ENCODE data around the gene SLC25A23. TPM values are rescaled to one million over a fixed set of nuclear protein-coding genes. Genes with fewer than 3 reads are reported as not detected.

SLC25A23 gene
- total RNA-seq, 1 experiment from 2014 or later: 89.5 TPM

GRCh38 chr19:6495947-6496346 is 36.4 kb upstream of the SLC25A23 start:
- peaks cover 0 to 5% of the 10 kb centered on the region in 2 experiments; a peak in 1 of 4 replicates for H3K36me3 ChIP-seq (ENCODE audit: control insufficient read depth in 1 of 2, insufficient read depth in 2 of 2, low read length in 2 of 2)
- no peaks in the 10 kb centered on the region for H3K27me3 ChIP-seq (ENCODE audit: insufficient read depth, low read length)
- peaks cover 0 to 10% of the 10 kb centered on the region in 2 experiments; a peak in 1 of 4 replicates for H3K9me3 ChIP-seq (ENCODE audit: control insufficient read depth in 1 of 2, insufficient read depth in 1 of 2, low read depth in 1 of 2, low read length in 2 of 2)
- no peak overlapping the region for H3K4me2 ChIP-seq (ENCODE audit: low read length)
- TF ChIP-seq CBX3 (IDR thresholded peaks at IDR 0.05; ENCODE audit: low read depth) (no peak), CEBPB (IDR thresholded peaks at IDR 0.05; ENCODE audit: low read depth) (no peak), EGR1 (IDR thresholded peaks at IDR 0.05; ENCODE audit: low read depth) (no peak), TCF7L2 (IDR thresholded peaks at IDR 0.05; ENCODE audit: borderline replicate concordance, extremely low read depth, insufficient read depth, insufficient read length) (no peak), FOSL1 (IDR thresholded peaks at IDR 0.05; ENCODE audit: low read depth) (no peak), ATF3 (IDR thresholded peaks at IDR 0.05) (no peak), EZH2phosphoT487 (IDR thresholded peaks at IDR 0.05; ENCODE audit: borderline replicate concordance) (no peak), POLR2A (IDR thresholded peaks at IDR 0.05; ENCODE audit: borderline replicate concordance, extremely low read depth, insufficient read depth, insufficient read length) (no peak)
- no peak overlapping the region for H2AFZ ChIP-seq (ENCODE audit: low read depth, low read length, poor library complexity, severe bottlenecking)
- POLR2A ChIA-PET: no interaction called here
- H3K79me2 ChIP-seq (ENCODE audit: insufficient read depth, low read length): no peaks in the 10 kb centered on the region
- H3K9ac ChIP-seq (ENCODE audit: low read length): no peak overlapping the region
- CTCF ChIA-PET: no interaction called here
- intact Hi-C loops (cut with micrococcal nuclease): no loop called here
- DNase-seq (ENCODE audit: low read depth, low spot score) (no peak), ATAC-seq (no peak)
- no peaks in the 10 kb centered on the region for H3K9me2 ChIP-seq (ENCODE audit: insufficient read depth)
- BruUV-seq (replicated peaks): no TSS peak
- no peaks in the 10 kb centered on the region for H3K4me1 ChIP-seq (ENCODE audit: control insufficient read depth in 1 of 2, insufficient read depth in 2 of 2, low read length in 2 of 2)
- RAD21 ChIA-PET (ENCODE audit: low non-redundant PET in 1 of 2, low total read pairs in 2 of 2, uncharacterized antibody in 2 of 2, unreplicated experiment in 2 of 2): no interaction called here
- H3K4me3 ChIP-seq (replicated peaks in 1 of 2; ENCODE audit: low read depth in 1 of 2, low read length in 2 of 2): no peak overlapping the region
- no peak overlapping the region for H3K27ac ChIP-seq (ENCODE audit: low read depth, low read length)
- no peaks in the 10 kb centered on the region for H4K20me1 ChIP-seq (ENCODE audit: insufficient read depth)

- Histone ChIP-seq H2AFZ (ENCODE audit: low read depth, low read length, poor library complexity, severe bottlenecking) (no peak overlapping the region), H4K20me1 (ENCODE audit: insufficient read depth) (no peaks in the 10 kb centered on the region), H3K4me3 (replicated peaks in 1 of 2; ENCODE audit: low read depth in 1 of 2, low read length in 2 of 2) (no peak overlapping the region), H3K9ac (ENCODE audit: low read length) (no peak overlapping the region), H3K27ac (ENCODE audit: low read depth, low read length) (no peak overlapping the region), H3K79me2 (ENCODE audit: insufficient read depth, low read length) (no peaks in the 10 kb centered on the region), H3K9me2 (ENCODE audit: insufficient read depth) (no peaks in the 10 kb centered on the region), H3K9me3 (ENCODE audit: control insufficient read depth in 1 of 2, insufficient read depth in 1 of 2, low read depth in 1 of 2, low read length in 2 of 2) (peaks cover 0 to 10% of the 10 kb centered on the region in 2 experiments; a peak in 1 of 4 replicates), H3K4me1 (ENCODE audit: control insufficient read depth in 1 of 2, insufficient read depth in 2 of 2, low read length in 2 of 2) (no peaks in the 10 kb centered on the region), H3K27me3 (ENCODE audit: insufficient read depth, low read length) (no peaks in the 10 kb centered on the region), H3K4me2 (ENCODE audit: low read length) (no peak overlapping the region), H3K36me3 (ENCODE audit: control insufficient read depth in 1 of 2, insufficient read depth in 2 of 2, low read length in 2 of 2) (no peaks in the 10 kb centered on the region)
- DNase-seq (ENCODE audit: low read depth, low spot score): no peak
- TSS peak; percentile 79 for BruUV-seq (replicated peaks)
- TF ChIP-seq ELF1 (IDR thresholded peaks at IDR 0.05; ENCODE audit: borderline replicate concordance, low read depth): no peak
- TF ChIP-seq EGR1 (IDR thresholded peaks at IDR 0.05; ENCODE audit: low read depth): no peak
- no peak for TF ChIP-seq ZBTB33 (IDR thresholded peaks at IDR 0.05; ENCODE audit: extremely low read depth, insufficient replicate concordance, low read length)
- no peak for TF ChIP-seq FOSL1 (IDR thresholded peaks at IDR 0.05; ENCODE audit: low read depth)
- no peak for TF ChIP-seq SIN3A (IDR thresholded peaks at IDR 0.05; ENCODE audit: low read depth)
- no peak for TF ChIP-seq SP1 (IDR thresholded peaks at IDR 0.05; ENCODE audit: low read depth)
- RAD21 ChIA-PET (ENCODE audit: low non-redundant PET in 1 of 2, low total read pairs in 2 of 2, uncharacterized antibody in 2 of 2, unreplicated experiment in 2 of 2): no interaction called here
- POLR2A ChIA-PET: no interaction called here
- intact Hi-C loops (cut with micrococcal nuclease): no loop called here
- ATAC-seq: no peak
- CTCF ChIA-PET: no interaction called here
These were observed 34.9 kb upstream of the SLC25A23 start for GRCh38 chr19:6494438-6495036.

Measured in HCT116 (cell line).